Measurements from ENCODE around the gene FDXACB1. TPM values are rescaled to one million over a fixed set of nuclear protein-coding genes. Genes with fewer than 3 reads are reported as not detected.

FDXACB1 gene
- total RNA-seq, 1 donor, result 1.4 TPM

GRCh38 chr11:111911563-111912401 lies 32.8 kb upstream of the FDXACB1 start, which contains the start of gene CRYAB:
Gene CRYAB, minus strand, starts transcription at chr11:111911770. Its CDS starts 46 bp downstream, at chr11:111911724.
- Histone ChIP-seq H3K79me2 (ENCODE audit: insufficient read depth, low read length) (peaks cover 15% of the 10 kb centered on the region), H3K4me3 (ENCODE audit: insufficient read depth, low read length) (peak within 1 kb of the TSS; percentile 68), H2AFZ (ENCODE audit: low read length) (peak within 1 kb of the TSS; percentile 83), H3K27ac (ENCODE audit: low read depth, low read length) (peak within 1 kb of the TSS; percentile 93), H3K27me3 (ENCODE audit: insufficient read depth, low read length) (no peaks in the 10 kb centered on the region), H3K4me1 (ENCODE audit: insufficient read depth, low read length) (peaks cover 46% of the 10 kb centered on the region), H3K36me3 (ENCODE audit: insufficient read depth, low read length) (peaks cover 6% of the 10 kb centered on the region), H4K20me1 (ENCODE audit: insufficient read depth, low read length) (no peaks in the 10 kb centered on the region), H3K9me3 (ENCODE audit: low read depth, low read length) (no peaks in the 10 kb centered on the region), H3K4me2 (ENCODE audit: insufficient read depth, low read length) (peak within 1 kb of the TSS; percentile 88)
- DNase-seq (ENCODE audit: insufficient read length, low spot score, missing footprints), result peak; percentile 84
- no peak for TF ChIP-seq CTCF (IDR thresholded peaks at IDR 0.05; ENCODE audit: extremely low read depth, low read depth, low read length)

GRCh38 chr11:111910676-111911562 lies 32.0 kb upstream of the FDXACB1 start:
- Histone ChIP-seq H3K36me3 (ENCODE audit: insufficient read depth, low read length) (peaks cover 6% of the 10 kb centered on the region), H2AFZ (ENCODE audit: low read length) (no peak overlapping the region), H3K4me1 (ENCODE audit: insufficient read depth, low read length) (peaks cover 46% of the 10 kb centered on the region), H3K27me3 (ENCODE audit: insufficient read depth, low read length) (no peaks in the 10 kb centered on the region), H4K20me1 (ENCODE audit: insufficient read depth, low read length) (no peaks in the 10 kb centered on the region), H3K4me2 (ENCODE audit: insufficient read depth, low read length) (peak overlapping the region; percentile 88), H3K9me3 (ENCODE audit: low read depth, low read length) (no peaks in the 10 kb centered on the region), H3K27ac (ENCODE audit: low read depth, low read length) (peak overlapping the region; percentile 93), H3K79me2 (ENCODE audit: insufficient read depth, low read length) (peaks cover 15% of the 10 kb centered on the region), H3K4me3 (ENCODE audit: insufficient read depth, low read length) (peak overlapping the region; percentile 68)
- TF ChIP-seq CTCF (IDR thresholded peaks at IDR 0.05; ENCODE audit: extremely low read depth, low read depth, low read length), result no peak
- peak; percentile 69 for DNase-seq (ENCODE audit: insufficient read length, low spot score, missing footprints)

GRCh38 chr11:111909378-111909777 lies 30.4 kb upstream of the FDXACB1 start:
- Histone ChIP-seq H3K36me3 (ENCODE audit: insufficient read depth, low read length) (peaks cover 6% of the 10 kb centered on the region), H3K27me3 (ENCODE audit: insufficient read depth, low read length) (no peaks in the 10 kb centered on the region), H3K79me2 (ENCODE audit: insufficient read depth, low read length) (peaks cover 12% of the 10 kb centered on the region), H2AFZ (ENCODE audit: low read length) (no peak overlapping the region), H3K4me2 (ENCODE audit: insufficient read depth, low read length) (peak overlapping the region; percentile 88), H3K9me3 (ENCODE audit: low read depth, low read length) (no peaks in the 10 kb centered on the region), H3K27ac (ENCODE audit: low read depth, low read length) (no peak overlapping the region), H3K4me3 (ENCODE audit: insufficient read depth, low read length) (peak overlapping the region; percentile 68), H3K4me1 (ENCODE audit: insufficient read depth, low read length) (peaks cover 45% of the 10 kb centered on the region), H4K20me1 (ENCODE audit: insufficient read depth, low read length) (no peaks in the 10 kb centered on the region)
- TF ChIP-seq CTCF (IDR thresholded peaks at IDR 0.05; ENCODE audit: extremely low read depth, low read depth, low read length), result no peak
- DNase-seq (ENCODE audit: insufficient read length, low spot score, missing footprints), result no peak
